Stimulated activated CD8-positive, alpha-beta memory T cell treated with anti-CD3 and anti-CD28 coated beads, Interleukin-15, amount 100 ng/mL, for 48 hours (primary cell): ENCODE data around the gene HEYL.

ENCODE experiments used
- DNase-seq, 2 donors: peaks; one replicate each; pipeline ENCODE4 v3.0.0-alpha.2; 2020; ENCODE audit warnings: low read depth in 2 of 2

The HEYL gene

GRCh38 chr1:39666772-39667171, 27.3 kb upstream of the HEYL start:
- peak; percentile 49 to 57 for DNase-seq

- no peak for DNase-seq
Observed at GRCh38 chr1:39663559-39663958, 24.1 kb upstream of the HEYL start.

GRCh38 chr1:39662861-39663260, 23.4 kb upstream of the HEYL start:
- no peak for DNase-seq

GRCh38 chr1:39659538-39659937, 20.1 kb upstream of the HEYL start:
- no peak for DNase-seq

GRCh38 chr1:39659110-39659509, 19.7 kb upstream of the HEYL start:
- DNase-seq, result no peak

GRCh38 chr1:39657923-39658485, 18.6 kb upstream of the HEYL start:
- peak; percentile 50 to 56 for DNase-seq

- no peak for DNase-seq
Observed at GRCh38 chr1:39657402-39657801, 18.0 kb upstream of the HEYL start.

GRCh38 chr1:39656391-39656790, 16.9 kb upstream of the HEYL start:
- no peak for DNase-seq

- DNase-seq, result no peak
Observed at GRCh38 chr1:39655578-39656268, 16.3 kb upstream of the HEYL start.

- no peak for DNase-seq
Observed at GRCh38 chr1:39654291-39654690, 14.8 kb upstream of the HEYL start.

- peak; percentile 56 to 57 for DNase-seq
Observed at GRCh38 chr1:39653546-39654031, 14.1 kb upstream of the HEYL start.

GRCh38 chr1:39652554-39652953, 13.1 kb upstream of the HEYL start:
- no peak for DNase-seq

GRCh38 chr1:39652105-39652504, 12.7 kb upstream of the HEYL start:
- no peak for DNase-seq

- DNase-seq, result no peak
Observed at GRCh38 chr1:39650431-39650830, 11.0 kb upstream of the HEYL start.

GRCh38 chr1:39649636-39650185, 10.3 kb upstream of the HEYL start:
- DNase-seq, result no peak

- no peak for DNase-seq
Observed at GRCh38 chr1:39648496-39648895, 9.1 kb upstream of the HEYL start.

- DNase-seq, result no peak
Observed at GRCh38 chr1:39647247-39647646, 7.8 kb upstream of the HEYL start.

GRCh38 chr1:39646232-39647081, 7.0 kb upstream of the HEYL start:
- DNase-seq, result no peak

- no peak for DNase-seq
Observed at GRCh38 chr1:39645411-39646043, 6.1 kb upstream of the HEYL start.

GRCh38 chr1:39643705-39644104, 4.3 kb upstream of the HEYL start:
- no peak for DNase-seq

GRCh38 chr1:39642796-39643195, 3.4 kb upstream of the HEYL start:
- DNase-seq, result no peak

- no peak for DNase-seq
Observed at GRCh38 chr1:39640861-39641260, 1.4 kb upstream of the HEYL start.
